Muscle layer of duodenum (tissue), 2 donors: ENCODE results near the gene ZNF831.

Experiments
- H3K27ac ChIP-seq: one replicate; pipeline ENCODE4 v1.7.0; 2013; ENCODE audit warnings: mild to moderate bottlenecking, low read length
- H3K27me3 ChIP-seq: one replicate; pipeline ENCODE4 v1.7.0; 2013; ENCODE audit warnings: low read depth, mild to moderate bottlenecking, control low read depth, low read length
- H3K36me3 ChIP-seq, 2 donors: one replicate each; pipeline ENCODE4 v1.7.0; 2013; ENCODE audit warnings: low read length in 2 of 2, control low read depth in 1 of 2, mild to moderate bottlenecking in 1 of 2; ENCODE audit not compliant: insufficient read depth in 2 of 2, control insufficient read depth in 1 of 2
- H3K4me1 ChIP-seq, 2 donors: one replicate each; pipeline ENCODE4 v1.7.0; 2013; ENCODE audit warnings: low read length in 2 of 2, mild to moderate bottlenecking in 2 of 2, control low read depth in 1 of 2, moderate library complexity in 1 of 2; ENCODE audit not compliant: insufficient read depth in 2 of 2, control insufficient read depth in 1 of 2
- H3K4me3 ChIP-seq, 2 donors: one replicate each; pipeline ENCODE4 v1.7.0; 2013; ENCODE audit warnings: low read length in 2 of 2, low read depth in 1 of 2, mild to moderate bottlenecking in 1 of 2
- H3K9me3 ChIP-seq, 2 donors: one replicate each; pipeline ENCODE4 v1.7.0; 2013; ENCODE audit warnings: low read length in 2 of 2, control low read depth in 1 of 2, mild to moderate bottlenecking in 1 of 2; ENCODE audit not compliant: control insufficient read depth in 1 of 2
- donor health status: healthy.

Gene ZNF831

DNA sequence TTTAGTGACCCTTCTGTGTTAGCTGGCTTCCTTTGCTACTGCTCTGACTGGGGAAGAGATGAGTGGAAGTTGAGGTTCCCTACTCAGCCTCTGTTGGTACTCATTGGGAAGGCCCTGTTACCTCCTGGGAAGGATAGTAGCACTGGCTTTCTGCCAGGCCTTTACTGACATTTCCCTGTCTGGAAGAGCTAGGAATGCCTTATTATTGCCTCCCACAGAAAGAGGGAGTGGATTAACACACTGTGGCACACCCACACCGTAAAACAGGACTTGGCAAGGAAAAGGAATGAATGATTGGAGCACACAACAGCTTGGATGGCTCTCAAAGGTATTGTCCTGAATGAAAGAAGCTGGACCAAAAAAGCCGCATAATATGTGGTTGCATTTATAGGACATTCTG, 12.2 kb downstream of the ZNF831 start:
- no peaks in the 10 kb centered on the region for H3K36me3 ChIP-seq
- H3K4me3 ChIP-seq = no peak overlapping the region
- H3K27me3 ChIP-seq = no peaks in the 10 kb centered on the region
- no peaks in the 10 kb centered on the region for H3K4me1 ChIP-seq
- no peaks in the 10 kb centered on the region for H3K9me3 ChIP-seq
- H3K27ac ChIP-seq = no peak overlapping the region

GRCh38 chr20:59176812-59177211, 13.2 kb downstream of the ZNF831 start:
- Histone ChIP-seq H3K4me3 (no peak overlapping the region), H3K9me3 (no peaks in the 10 kb centered on the region), H3K36me3 (no peaks in the 10 kb centered on the region), H3K27ac (no peak overlapping the region), H3K4me1 (no peaks in the 10 kb centered on the region), H3K27me3 (no peaks in the 10 kb centered on the region)

DNA sequence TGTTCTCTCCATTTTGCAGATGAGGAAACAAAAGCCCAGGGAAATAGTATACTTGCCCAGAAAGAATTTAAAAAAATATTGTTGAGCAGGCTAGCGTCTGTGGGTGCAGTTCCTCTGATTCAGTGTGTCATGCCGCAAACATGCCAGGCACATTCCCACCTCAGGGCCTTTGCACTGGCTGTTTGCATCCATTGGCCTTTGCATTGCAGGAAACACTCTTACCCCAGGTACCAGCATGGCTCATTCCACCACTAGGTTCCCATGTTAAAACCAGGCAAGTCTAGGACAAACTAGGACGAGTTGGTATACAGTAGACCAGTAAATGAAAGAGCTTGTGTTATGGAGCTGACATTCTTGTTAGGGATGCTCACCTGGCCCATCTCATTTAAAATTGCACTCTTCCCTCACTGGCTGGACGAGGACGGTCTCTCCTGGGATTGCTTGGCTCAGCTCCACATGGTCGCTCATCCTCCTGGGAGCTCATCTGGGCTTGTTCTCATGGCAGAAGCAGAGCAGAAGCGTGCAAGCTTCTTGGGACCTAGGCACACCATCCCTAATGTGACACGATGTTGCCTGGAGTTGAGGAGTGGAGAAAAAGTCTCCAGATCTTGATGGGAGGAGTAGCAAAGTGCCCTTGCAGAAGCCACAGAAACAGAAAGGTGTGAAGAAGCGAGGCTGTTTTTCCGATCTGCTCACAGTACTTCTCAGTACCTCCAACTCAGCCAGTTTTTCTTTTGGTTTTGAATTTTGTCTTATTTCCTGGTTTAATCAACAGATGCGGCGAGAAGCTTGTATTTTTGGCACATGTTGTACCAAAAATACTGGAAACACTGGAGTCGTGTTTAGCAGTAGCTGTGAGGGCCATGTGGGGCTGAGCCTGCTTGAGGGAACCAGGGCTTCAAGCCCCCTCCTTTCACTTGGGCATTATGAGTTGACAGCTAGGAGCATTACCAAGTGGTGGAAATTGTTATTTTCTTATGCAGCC, 13.9 kb downstream of the ZNF831 start:
- no peak overlapping the region for H3K4me3 ChIP-seq
- no peaks in the 10 kb centered on the region for H3K9me3 ChIP-seq
- no peak overlapping the region for H3K27ac ChIP-seq
- no peaks in the 10 kb centered on the region for H3K27me3 ChIP-seq
- no peaks in the 10 kb centered on the region for H3K36me3 ChIP-seq
- no peaks in the 10 kb centered on the region for H3K4me1 ChIP-seq

DNA sequence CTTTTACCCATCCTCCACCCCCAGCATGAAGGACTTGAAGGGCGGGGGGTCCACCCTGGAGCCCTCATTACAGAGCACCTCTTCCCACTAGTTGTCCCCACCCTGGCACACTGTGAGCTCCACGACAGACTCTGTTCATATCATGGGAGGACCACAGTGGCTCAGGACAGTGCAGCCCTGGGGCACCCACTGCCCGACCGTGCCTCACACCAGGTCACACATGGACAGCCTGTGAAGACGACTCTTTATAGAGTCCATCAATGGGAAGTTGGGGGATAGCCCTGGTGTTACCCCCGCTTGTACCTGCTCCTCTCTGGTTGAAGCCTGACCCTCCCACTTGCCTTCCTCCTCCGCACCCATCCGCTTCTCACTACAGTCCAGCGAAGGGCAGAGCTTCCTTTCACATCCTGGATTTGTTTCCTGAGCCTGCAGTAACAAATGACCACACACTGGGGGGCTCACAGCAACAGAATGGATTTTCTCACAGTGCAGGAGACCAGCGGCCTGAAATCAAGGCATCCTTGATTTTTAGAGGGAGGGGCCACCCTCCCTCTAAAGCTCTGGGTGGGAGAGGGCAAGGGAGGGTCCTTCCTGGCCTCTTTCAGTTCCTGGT, 15.5 kb downstream of the ZNF831 start:
- Histone ChIP-seq H3K36me3 (no peaks in the 10 kb centered on the region), H3K9me3 (no peaks in the 10 kb centered on the region), H3K4me3 (no peak overlapping the region), H3K27me3 (no peaks in the 10 kb centered on the region), H3K27ac (no peak overlapping the region), H3K4me1 (no peaks in the 10 kb centered on the region)

DNA sequence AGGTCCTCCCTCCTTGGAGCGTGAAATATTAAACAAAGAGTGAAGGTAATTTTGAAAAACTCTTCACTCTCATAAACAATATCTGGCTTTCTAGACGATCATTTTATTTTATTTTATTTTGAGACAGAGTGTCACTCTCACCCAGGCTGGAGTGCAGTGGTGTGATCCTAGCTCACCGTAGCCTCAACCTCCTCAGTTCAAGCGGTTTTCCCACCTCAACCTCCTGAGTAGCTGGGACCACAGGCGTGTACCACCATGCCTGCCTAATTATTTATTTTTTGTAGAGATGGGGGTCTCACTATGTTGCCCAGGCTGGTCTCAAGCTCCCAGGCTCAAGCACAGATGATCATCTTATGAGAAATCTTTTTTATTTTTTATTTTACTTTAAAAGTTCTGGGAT, 16.4 kb downstream of the ZNF831 start:
- Histone ChIP-seq H3K27me3 (no peaks in the 10 kb centered on the region), H3K4me1 (no peaks in the 10 kb centered on the region), H3K4me3 (no peak overlapping the region), H3K9me3 (no peaks in the 10 kb centered on the region), H3K36me3 (no peaks in the 10 kb centered on the region), H3K27ac (no peak overlapping the region)

DNA sequence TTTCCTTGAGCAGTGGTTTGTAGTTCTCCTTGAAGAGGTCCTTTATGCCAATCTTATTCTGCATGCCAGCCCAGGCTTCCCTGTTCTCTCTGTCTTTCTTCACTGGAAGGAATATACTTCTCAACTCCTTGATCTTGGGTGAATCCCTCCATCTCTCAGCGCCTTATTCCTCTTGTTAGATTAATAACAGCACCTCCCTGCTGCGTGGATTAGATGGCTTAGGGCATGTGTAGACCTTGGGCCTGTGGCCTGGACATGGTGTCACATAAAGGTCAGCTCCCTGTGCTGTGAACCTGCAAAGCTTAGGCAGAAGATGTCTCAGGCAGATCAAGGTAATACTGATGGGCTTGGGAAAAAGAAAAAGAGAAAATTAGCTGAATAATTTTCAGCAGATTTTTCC, 18.3 kb downstream of the ZNF831 start:
- Histone ChIP-seq H3K36me3 (no peaks in the 10 kb centered on the region), H3K4me3 (no peak overlapping the region), H3K4me1 (no peaks in the 10 kb centered on the region), H3K27ac (no peak overlapping the region), H3K27me3 (no peaks in the 10 kb centered on the region), H3K9me3 (no peaks in the 10 kb centered on the region)

DNA sequence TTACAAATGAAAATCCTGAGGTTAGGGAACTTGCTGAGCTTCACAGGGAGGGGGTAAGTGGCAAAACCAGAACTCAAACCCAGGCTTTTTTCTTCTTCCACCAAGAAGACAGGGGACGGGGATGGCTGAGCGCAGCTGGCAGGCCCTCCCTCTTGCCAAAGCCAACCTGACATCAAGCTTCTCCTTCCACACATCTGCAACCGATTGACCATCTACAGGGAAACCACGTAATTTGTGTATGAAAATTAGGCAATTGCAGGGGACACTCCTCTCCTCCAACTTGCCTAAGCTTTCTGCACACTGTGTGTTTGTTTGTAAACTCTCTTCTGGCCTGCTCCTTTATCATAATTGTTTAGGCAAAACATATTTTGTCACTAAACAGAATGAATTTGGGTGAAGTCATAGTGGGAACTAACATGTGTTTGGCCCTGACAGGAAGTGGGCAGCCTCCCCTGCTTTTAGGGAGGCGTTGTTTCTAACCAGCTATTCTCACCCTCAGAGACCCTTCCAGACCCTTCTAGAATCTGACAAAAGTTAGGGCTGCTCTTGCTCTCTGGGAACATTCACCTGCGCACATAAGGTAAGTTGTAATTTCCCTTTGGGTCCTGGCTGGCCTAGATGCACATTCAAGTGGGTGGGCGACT, 18.9 kb downstream of the ZNF831 start:
- no peaks in the 10 kb centered on the region for H3K9me3 ChIP-seq
- no peaks in the 10 kb centered on the region for H3K27me3 ChIP-seq
- no peaks in the 10 kb centered on the region for H3K36me3 ChIP-seq
- no peak overlapping the region for H3K4me3 ChIP-seq
- no peak overlapping the region for H3K27ac ChIP-seq
- no peaks in the 10 kb centered on the region for H3K4me1 ChIP-seq

DNA sequence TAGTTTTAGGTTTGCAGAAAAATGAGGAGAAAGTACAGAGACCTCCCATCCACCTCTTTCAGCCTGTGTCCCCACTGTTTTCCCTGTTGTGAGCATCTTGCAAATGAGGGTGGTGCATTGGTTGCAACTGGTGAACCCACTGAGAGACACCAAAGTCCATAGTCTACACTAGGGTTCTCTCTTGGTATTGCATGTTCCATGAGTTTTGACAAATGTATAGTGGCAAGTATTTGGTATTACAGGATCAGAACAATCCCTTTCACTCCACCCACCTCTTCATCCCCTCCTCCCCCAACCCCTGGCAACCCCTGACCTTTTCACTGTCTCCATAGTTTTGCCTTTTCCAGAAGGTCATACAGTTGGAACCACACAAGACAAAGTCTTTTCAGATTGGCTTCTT, 20.1 kb downstream of the ZNF831 start:
- Histone ChIP-seq H3K9me3 (no peaks in the 10 kb centered on the region), H3K27me3 (no peaks in the 10 kb centered on the region), H3K4me1 (no peaks in the 10 kb centered on the region), H3K4me3 (no peak overlapping the region), H3K27ac (no peak overlapping the region), H3K36me3 (no peaks in the 10 kb centered on the region)

DNA sequence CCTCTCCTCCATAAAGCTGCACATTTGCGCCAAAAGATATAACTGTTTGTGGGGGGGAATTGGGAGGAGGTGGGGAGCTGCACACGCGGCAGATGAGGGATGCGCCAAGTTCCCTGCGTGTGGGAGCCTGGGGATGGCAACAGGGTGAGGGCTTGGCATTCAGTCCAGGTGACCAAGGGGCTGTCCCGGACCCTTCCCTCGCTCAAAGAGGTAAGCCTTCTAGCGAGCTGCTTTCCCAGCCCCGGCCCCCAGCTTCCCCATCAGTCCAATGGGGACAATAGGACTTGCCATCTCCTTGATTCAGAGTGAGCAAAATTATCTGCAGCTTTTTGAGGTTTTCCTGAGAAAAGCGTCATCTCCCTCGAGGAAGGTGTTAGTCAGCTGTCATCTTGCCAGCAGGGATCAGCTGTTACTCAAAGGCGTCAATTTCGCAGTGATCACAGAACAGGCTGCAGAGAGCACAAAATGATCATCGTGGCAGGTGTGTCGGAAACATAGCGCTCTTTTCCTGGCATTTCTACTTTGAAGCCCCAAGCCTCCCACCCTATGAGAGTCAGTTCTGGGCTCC, 21.3 kb downstream of the ZNF831 start:
- Histone ChIP-seq H3K9me3 (no peaks in the 10 kb centered on the region), H3K4me1 (no peaks in the 10 kb centered on the region), H3K27ac (no peak overlapping the region), H3K27me3 (no peaks in the 10 kb centered on the region), H3K36me3 (no peaks in the 10 kb centered on the region), H3K4me3 (no peak overlapping the region)

DNA sequence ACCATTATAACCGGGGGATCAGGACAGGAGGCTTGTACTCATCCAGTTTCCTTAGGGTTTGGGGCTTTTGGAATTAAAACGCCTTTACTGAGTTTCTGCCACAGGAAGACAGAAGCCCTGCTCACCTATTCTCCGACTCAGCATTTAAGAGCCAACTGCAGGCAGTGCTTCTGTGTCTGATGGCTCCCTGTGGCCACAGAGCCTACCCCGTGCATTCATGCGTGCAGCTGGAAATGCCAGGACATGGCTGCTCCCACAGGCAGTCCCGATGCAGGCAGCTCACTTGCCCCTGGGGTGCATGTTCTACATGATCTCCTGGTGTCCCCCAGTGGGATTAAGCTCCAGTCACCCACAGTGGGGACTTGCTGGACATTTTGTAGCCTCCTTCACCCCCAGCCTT, 22.2 kb downstream of the ZNF831 start:
- Histone ChIP-seq H3K36me3 (no peaks in the 10 kb centered on the region), H3K27ac (no peak overlapping the region), H3K4me1 (no peaks in the 10 kb centered on the region), H3K4me3 (no peak overlapping the region), H3K27me3 (no peaks in the 10 kb centered on the region), H3K9me3 (no peaks in the 10 kb centered on the region)

DNA sequence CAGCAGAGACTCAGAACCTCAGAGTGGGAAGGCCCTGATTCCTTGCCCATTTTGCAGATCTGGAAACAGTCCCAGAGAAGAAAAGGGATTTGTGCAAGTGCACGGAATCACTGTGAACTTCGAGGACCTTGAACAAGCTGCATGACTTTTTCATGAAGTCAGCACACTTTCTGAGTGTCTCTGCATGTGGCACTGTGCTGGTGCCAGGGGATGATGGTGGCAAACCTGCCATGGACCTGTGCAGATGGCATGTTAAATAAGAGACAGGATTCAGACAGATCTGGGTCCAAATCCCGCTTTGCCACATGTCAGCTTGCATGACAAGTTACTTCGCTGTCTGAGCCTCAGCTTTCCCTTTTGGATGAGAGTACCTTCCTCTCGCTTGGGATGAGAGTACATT, 26.8 kb downstream of the ZNF831 start:
- no peak overlapping the region for H3K27ac ChIP-seq
- H3K4me1 ChIP-seq = no peaks in the 10 kb centered on the region
- H3K36me3 ChIP-seq = no peaks in the 10 kb centered on the region
- H3K27me3 ChIP-seq = no peaks in the 10 kb centered on the region
- H3K9me3 ChIP-seq = no peaks in the 10 kb centered on the region
- no peak overlapping the region for H3K4me3 ChIP-seq
